Bronchial epithelial cell (primary cell): ENCODE measurements around the gene CAPN5. TPM values are rescaled to one million over a fixed set of nuclear protein-coding genes. Genes with fewer than 3 reads are reported as not detected.
A peak's percentile ranks its signal among the peaks of the same experiment; 100 is the strongest.

Source experiments
- DNase-seq: peaks from one replicate; pipeline ENCODE4 v3.0.0-alpha.2; 2010; ENCODE audit warnings: low read depth
- FAIRE-seq: peaks from 2 replicates; lab custom pipeline; 2011; peaks lifted over from hg19 to GRCh38; lab: Jason Lieb, UNC
- H3K27me3 ChIP-seq: 2 replicates; pipeline ENCODE4 v1.5.1; 2011; ENCODE audit warnings: low read length; ENCODE audit not compliant: control insufficient read depth, insufficient read depth
- H3K36me3 ChIP-seq: 2 replicates; pipeline ENCODE4 v1.5.1; 2011; ENCODE audit warnings: low read length; ENCODE audit not compliant: control insufficient read depth, insufficient read depth
- H3K4me3 ChIP-seq: 2 replicates; pipeline ENCODE4 v1.5.1; 2011; ENCODE audit warnings: mild to moderate bottlenecking, low read depth, low read length, control low read depth
- total RNA-seq: library from RNA; depleted of rRNA; stranded (reverse); fragments of >200 nt; gene quantifications from 2 replicates; pipeline ENCODE4 v1.2.1, GENCODE V29; 2014
- TF ChIP-seq, protein P1 (sequence below): IDR thresholded peaks from 2 replicates; pipeline ENCODE4 v1.5.1; 2011; ENCODE audit warnings: mild to moderate bottlenecking, moderate library complexity, low read length, control low read depth, inconsistent platforms; ENCODE audit not compliant: insufficient read depth, severe bottlenecking

CAPN5 gene
- total RNA-seq, 1 donor from 2014 or later, result 3.2 TPM

DNA sequence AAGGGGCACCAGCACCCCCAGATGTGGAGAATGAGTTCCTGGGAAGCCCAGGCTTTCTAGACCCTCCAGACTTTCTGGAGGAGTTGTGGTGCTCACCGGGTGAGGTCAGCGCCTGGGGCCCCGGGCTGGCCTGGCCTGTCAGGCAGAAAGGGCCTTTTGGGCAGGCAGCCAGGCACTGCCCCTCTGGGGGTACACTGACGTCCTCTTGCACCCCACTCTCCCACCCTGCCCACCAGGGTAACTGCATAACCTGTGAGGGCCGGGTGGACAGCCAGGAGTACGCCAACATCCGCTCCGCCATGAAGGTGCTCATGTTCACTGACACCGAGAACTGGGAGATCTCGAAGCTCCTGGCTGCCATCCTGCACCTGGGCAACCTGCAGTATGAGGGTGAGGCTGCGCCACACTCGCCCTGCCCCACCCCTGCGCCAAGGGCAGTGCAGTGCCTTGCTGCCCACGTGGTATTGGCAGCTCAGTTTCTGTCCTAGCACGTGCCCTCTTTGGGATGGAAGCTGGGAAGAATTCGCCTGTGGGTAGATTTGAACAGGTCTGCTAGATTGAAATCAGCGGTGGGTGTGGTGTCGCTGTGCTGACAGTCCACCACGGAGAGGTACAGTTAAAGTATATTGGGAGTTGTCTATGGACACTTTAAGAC, 91.4 kb downstream of the CAPN5 start:
- DNase-seq (no peak), FAIRE-seq (no peak)
- Histone ChIP-seq H3K4me3 (no peak overlapping the region), H3K27me3 (peaks cover 2% of the 10 kb centered on the region), H3K36me3 (no peaks in the 10 kb centered on the region)
- TF ChIP-seq, protein P1, sequence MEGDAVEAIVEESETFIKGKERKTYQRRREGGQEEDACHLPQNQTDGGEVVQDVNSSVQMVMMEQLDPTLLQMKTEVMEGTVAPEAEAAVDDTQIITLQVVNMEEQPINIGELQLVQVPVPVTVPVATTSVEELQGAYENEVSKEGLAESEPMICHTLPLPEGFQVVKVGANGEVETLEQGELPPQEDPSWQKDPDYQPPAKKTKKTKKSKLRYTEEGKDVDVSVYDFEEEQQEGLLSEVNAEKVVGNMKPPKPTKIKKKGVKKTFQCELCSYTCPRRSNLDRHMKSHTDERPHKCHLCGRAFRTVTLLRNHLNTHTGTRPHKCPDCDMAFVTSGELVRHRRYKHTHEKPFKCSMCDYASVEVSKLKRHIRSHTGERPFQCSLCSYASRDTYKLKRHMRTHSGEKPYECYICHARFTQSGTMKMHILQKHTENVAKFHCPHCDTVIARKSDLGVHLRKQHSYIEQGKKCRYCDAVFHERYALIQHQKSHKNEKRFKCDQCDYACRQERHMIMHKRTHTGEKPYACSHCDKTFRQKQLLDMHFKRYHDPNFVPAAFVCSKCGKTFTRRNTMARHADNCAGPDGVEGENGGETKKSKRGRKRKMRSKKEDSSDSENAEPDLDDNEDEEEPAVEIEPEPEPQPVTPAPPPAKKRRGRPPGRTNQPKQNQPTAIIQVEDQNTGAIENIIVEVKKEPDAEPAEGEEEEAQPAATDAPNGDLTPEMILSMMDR, result no peak

DNA sequence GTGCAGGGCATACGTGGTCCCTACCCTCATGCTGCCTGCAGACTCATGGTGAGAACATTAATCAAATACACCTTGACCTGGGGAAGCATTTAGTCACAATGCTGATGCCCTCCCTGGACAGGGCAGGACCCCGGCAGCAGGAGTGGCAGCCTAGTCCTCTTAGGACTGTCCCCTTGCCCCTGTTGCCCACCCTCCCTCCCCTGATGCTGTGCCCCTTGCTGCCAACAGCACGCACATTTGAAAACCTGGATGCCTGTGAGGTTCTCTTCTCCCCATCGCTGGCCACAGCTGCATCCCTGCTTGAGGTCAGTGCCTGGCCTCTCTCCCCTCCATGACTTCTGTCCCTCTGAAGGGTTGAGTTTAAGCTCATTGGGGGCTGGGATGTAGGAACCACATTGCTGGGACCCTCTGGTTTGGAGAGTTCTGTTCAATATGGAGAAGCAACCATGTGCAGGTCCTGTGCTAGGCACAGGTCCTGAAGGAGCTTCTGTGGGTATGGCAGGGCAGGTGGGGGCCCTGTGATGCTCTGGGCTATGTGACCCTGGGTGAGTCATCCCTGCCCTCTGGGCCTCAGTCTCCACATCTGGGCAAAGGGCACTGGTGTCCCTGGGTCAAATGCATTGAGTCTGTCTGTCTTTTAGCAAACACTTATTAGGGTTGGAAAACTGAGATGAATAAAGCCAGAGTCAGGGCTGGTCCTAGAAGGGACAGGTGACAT, 92.6 kb downstream of the CAPN5 start:
- FAIRE-seq, result no peak
- H3K27me3 ChIP-seq, result peaks cover 2% of the 10 kb centered on the region
- no peak overlapping the region for H3K4me3 ChIP-seq
- H3K36me3 ChIP-seq, result no peaks in the 10 kb centered on the region
- DNase-seq, result no peak
- TF ChIP-seq, protein P1, result no peak

GRCh38 chr11:77159937-77160495, 93.2 kb downstream of the CAPN5 start:
- H3K36me3 ChIP-seq, result no peaks in the 10 kb centered on the region
- no peak for DNase-seq
- no peak for FAIRE-seq
- TF ChIP-seq, protein P1, result no peak
- H3K27me3 ChIP-seq, result peaks cover 2% of the 10 kb centered on the region
- H3K4me3 ChIP-seq, result no peak overlapping the region

- no peaks in the 10 kb centered on the region for H3K36me3 ChIP-seq
- DNase-seq, result no peak
- H3K27me3 ChIP-seq, result no peaks in the 10 kb centered on the region
- H3K4me3 ChIP-seq, result no peak overlapping the region
- FAIRE-seq, result peak; percentile 70
- TF ChIP-seq, protein P1, result no peak
Measured at GRCh38 chr11:77163271-77163670, 96.5 kb downstream of the CAPN5 start.

GRCh38 chr11:77165066-77165465, 98.3 kb downstream of the CAPN5 start:
- DNase-seq (no peak), FAIRE-seq (peak; percentile 36)
- TF ChIP-seq, protein P1, result no peak
- H3K4me3 ChIP-seq, result no peak overlapping the region
- H3K36me3 ChIP-seq, result no peaks in the 10 kb centered on the region
- H3K27me3 ChIP-seq, result no peaks in the 10 kb centered on the region
